HUES6 (cell line): ENCODE data around the gene INSYN1.
A peak's percentile ranks its signal among the peaks of the same experiment; 100 is the strongest.

Experiments used
- H3K27ac ChIP-seq: 2 replicates; pipeline ENCODE4 v1.7.0; 2013; ENCODE audit warnings: low read depth, mild to moderate bottlenecking, low read length, inconsistent platforms
- H3K27me3 ChIP-seq: 2 replicates; pipeline ENCODE4 v1.6.1; 2013; ENCODE audit warnings: low read length; ENCODE audit not compliant: control insufficient read depth, insufficient read depth
- H3K36me3 ChIP-seq: 2 replicates; pipeline ENCODE4 v1.6.1; 2013; ENCODE audit warnings: low read length; ENCODE audit not compliant: control insufficient read depth, insufficient read depth
- H3K4me1 ChIP-seq: 2 replicates; pipeline ENCODE4 v1.6.1; 2013; ENCODE audit warnings: low read length; ENCODE audit not compliant: control insufficient read depth, insufficient read depth
- H3K4me3 ChIP-seq: 2 replicates; pipeline ENCODE4 v1.5.1; 2013; ENCODE audit warnings: low read depth, low read length
- H3K9ac ChIP-seq: one replicate; pipeline ENCODE4 v1.6.1; 2013; ENCODE audit warnings: mild to moderate bottlenecking, low read length
- H3K9me3 ChIP-seq: 2 replicates; pipeline ENCODE4 v1.6.1; 2013; ENCODE audit warnings: low read depth, low read length; ENCODE audit not compliant: control insufficient read depth, insufficient read depth

Gene INSYN1

GRCh38 chr15:73756390-73756789 is 3.2 kb upstream of the INSYN1 start:
- Histone ChIP-seq H3K36me3 (no peaks in the 10 kb centered on the region), H3K27me3 (peaks cover 21% of the 10 kb centered on the region)

DNA sequence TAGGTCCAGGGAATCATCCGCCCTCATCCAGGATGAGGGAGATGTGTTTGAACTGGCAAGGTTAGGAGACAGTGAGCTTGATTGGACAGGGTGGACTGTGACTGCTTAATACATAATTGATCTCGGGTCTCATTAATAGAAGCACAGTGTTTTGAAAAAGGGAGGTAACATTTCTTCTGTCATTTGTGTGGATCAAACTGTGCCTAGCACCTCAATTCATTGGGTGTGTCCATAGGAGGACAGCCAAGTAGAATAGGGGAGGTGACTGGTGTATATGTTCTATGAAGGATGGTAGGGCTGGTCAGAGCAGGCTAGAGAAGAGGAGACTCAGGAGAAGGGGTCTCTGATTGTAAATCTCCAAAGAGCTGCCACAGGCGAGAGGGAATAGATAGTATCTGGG is 2.8 kb upstream of the INSYN1 start:
- Histone ChIP-seq H3K36me3 (no peaks in the 10 kb centered on the region), H3K9me3 (no peaks in the 10 kb centered on the region), H3K27me3 (peaks cover 23% of the 10 kb centered on the region), H3K4me3 (no peak overlapping the region), H3K27ac (no peak overlapping the region), H3K9ac (no peak overlapping the region), H3K4me1 (peaks cover 22% of the 10 kb centered on the region)

More at GRCh38 chr15:73756390-73756789, 3.2 kb upstream of the INSYN1 start:
- no peak overlapping the region for H3K27ac ChIP-seq
- peaks cover 19% of the 10 kb centered on the region for H3K4me1 ChIP-seq
- no peak overlapping the region for H3K4me3 ChIP-seq
- no peaks in the 10 kb centered on the region for H3K9me3 ChIP-seq
- no peak overlapping the region for H3K9ac ChIP-seq

GRCh38 chr15:73755481-73755880 is 2.3 kb upstream of the INSYN1 start:
- Histone ChIP-seq H3K27ac (no peak overlapping the region), H3K4me3 (no peak overlapping the region), H3K36me3 (no peaks in the 10 kb centered on the region), H3K4me1 (peaks cover 22% of the 10 kb centered on the region), H3K27me3 (peaks cover 23% of the 10 kb centered on the region), H3K9me3 (no peaks in the 10 kb centered on the region), H3K9ac (no peak overlapping the region)

DNA sequence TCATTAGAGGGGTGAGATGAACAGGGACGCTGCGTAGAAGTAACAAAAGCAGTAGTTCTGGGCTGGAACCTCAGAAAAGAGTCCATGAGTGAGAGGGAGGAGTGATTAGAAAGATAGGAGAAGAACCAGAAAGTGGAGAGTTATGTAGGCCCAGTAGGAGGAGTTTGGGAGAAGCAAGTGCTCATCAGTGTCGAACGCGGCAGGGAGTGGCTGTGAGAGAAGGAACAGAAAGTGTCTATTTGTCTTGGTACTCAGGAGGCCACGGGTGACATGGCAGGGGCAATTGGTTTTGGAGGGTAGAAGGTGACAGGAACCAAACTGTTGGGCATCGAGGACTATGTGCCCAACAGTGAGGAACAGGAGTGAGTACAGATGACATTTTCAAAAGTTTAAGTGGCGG is 1.3 kb upstream of the INSYN1 start:
- H3K27me3 ChIP-seq, result peaks cover 22% of the 10 kb centered on the region
- no peak overlapping the region for H3K4me3 ChIP-seq
- H3K9me3 ChIP-seq, result no peaks in the 10 kb centered on the region
- no peak overlapping the region for H3K27ac ChIP-seq
- H3K9ac ChIP-seq, result no peak overlapping the region
- no peaks in the 10 kb centered on the region for H3K36me3 ChIP-seq
- peaks cover 22% of the 10 kb centered on the region for H3K4me1 ChIP-seq

DNA sequence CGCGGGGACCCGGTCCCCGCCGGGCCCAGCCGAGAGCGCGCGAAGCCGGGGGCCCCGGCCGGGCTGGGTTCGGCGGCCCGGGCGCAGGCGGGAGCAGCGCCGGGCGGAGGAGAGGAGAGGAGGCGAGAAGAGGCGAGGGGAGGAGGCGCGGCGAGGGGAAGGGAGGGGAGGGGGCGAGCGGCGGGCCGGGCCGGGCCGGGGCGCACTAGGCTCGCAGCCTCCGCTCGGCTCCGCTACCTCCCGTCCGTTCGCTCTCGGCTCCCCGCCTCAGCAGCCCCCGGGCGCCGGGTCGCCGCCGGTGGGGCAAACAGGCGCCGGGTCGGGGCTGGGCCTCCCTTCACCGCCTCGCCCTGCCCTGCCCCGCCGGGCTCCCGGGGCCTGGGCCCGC is 351 bp downstream of the INSYN1 start:
- no peak overlapping the region for H3K27ac ChIP-seq
- no peaks in the 10 kb centered on the region for H3K36me3 ChIP-seq
- H3K9ac ChIP-seq, result peak overlapping the region; percentile 0
- peak overlapping the region; percentile 56 for H3K4me3 ChIP-seq
- peaks cover 28% of the 10 kb centered on the region for H3K4me1 ChIP-seq
- H3K27me3 ChIP-seq, result peaks cover 22% of the 10 kb centered on the region
- no peaks in the 10 kb centered on the region for H3K9me3 ChIP-seq

DNA sequence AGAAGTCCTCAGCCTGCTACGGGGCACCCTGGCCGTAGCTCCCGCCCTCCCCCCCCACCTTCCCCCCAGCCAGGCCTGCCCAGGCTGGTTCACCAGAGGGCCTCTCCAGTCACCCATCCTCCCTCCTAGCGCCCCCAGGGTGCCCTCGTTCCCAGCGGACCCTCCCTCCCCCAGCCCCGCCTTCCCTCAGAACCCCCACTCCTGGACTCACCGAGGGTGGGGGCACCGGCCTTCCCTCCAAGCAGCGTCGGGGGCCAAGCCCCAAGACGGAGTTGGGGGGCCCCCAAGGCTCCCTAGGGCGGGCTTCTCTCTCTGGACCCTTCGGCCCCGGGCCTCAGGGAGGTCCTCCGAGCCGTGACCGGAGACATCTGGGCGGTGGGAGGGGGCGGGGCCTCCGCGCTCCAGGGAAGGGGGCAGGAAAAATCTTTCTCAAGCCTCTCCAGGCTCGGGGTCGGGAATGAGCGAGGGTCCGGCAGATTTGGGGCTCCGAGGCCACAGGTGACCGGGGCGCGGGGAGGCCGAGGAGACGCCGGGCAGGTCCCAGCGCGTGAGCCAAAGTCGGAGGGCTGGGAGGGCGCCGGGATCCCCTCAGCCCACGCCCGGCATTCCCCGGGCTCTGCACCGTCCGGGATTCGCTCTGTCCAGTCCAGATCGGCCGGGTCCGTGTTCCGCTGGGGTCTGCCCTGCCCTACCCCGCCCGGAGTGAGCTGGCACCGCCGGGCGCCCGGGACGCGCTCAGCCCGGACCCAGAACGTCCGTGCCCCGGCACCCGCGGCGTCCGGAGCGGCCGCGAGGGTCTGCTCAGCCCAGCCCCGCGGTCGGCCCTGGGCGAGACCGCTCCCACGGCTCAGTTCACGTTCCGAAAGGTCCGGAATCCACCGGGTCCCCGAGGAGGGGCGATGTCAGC is 999 bp downstream of the INSYN1 start:
- no peaks in the 10 kb centered on the region for H3K36me3 ChIP-seq
- H3K9ac ChIP-seq, result peak overlapping the region; percentile 0
- H3K4me3 ChIP-seq, result peak overlapping the region; percentile 56
- H3K9me3 ChIP-seq, result no peaks in the 10 kb centered on the region
- no peak overlapping the region for H3K27ac ChIP-seq
- peaks cover 22% of the 10 kb centered on the region for H3K27me3 ChIP-seq
- peaks cover 30% of the 10 kb centered on the region for H3K4me1 ChIP-seq

DNA sequence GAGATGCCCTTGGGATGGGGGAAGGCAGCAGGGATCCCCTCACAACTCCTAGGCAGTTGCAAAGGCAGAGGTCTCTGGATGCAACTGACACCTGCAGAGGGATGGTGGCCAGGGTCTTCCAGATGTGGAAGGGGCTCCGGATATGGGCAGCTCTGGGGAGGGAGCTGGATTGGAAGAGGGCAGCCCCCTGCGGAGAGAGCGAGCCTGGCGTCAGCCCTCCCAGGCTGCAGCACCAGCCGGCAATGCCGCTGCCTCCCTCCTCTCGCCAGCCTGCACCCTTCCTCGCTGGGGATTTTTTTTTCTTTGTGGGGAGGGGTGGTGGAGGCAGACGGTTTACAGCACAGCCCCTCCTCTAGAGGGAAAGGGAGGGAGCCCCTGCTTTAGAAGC is 1.6 kb downstream of the INSYN1 start:
- H3K9ac ChIP-seq, result no peak overlapping the region

GRCh38 chr15:73750951-73751350 is 2.2 kb downstream of the INSYN1 start:
- no peak overlapping the region for H3K9ac ChIP-seq
- no peak overlapping the region; the same call in 1 of the 2 replicates for H3K4me3 ChIP-seq

More for the DNA sequence above, 1.6 kb downstream of the INSYN1 start:
- no peaks in the 10 kb centered on the region for H3K36me3 ChIP-seq
- peaks cover 22% of the 10 kb centered on the region for H3K27me3 ChIP-seq
- no peak overlapping the region for H3K27ac ChIP-seq
- peak overlapping the region; percentile 56 for H3K4me3 ChIP-seq
- H3K4me1 ChIP-seq, result peaks cover 37% of the 10 kb centered on the region
- no peaks in the 10 kb centered on the region for H3K9me3 ChIP-seq

GRCh38 chr15:73750438-73750837 is 2.7 kb downstream of the INSYN1 start:
- H3K27me3 ChIP-seq, result peaks cover 22% of the 10 kb centered on the region

More at GRCh38 chr15:73750951-73751350, 2.2 kb downstream of the INSYN1 start:
- H3K27me3 ChIP-seq, result peaks cover 22% of the 10 kb centered on the region
- H3K36me3 ChIP-seq, result no peaks in the 10 kb centered on the region
- H3K27ac ChIP-seq, result no peak overlapping the region
- peaks cover 42% of the 10 kb centered on the region for H3K4me1 ChIP-seq
- H3K9me3 ChIP-seq, result no peaks in the 10 kb centered on the region

GRCh38 chr15:73749971-73750370 is 3.2 kb downstream of the INSYN1 start:
- no peak overlapping the region for H3K27ac ChIP-seq
- H3K9ac ChIP-seq, result no peak overlapping the region
- H3K4me3 ChIP-seq, result no peak overlapping the region
- no peaks in the 10 kb centered on the region for H3K9me3 ChIP-seq
- peaks cover 22% of the 10 kb centered on the region for H3K27me3 ChIP-seq
- H3K36me3 ChIP-seq, result no peaks in the 10 kb centered on the region
- H3K4me1 ChIP-seq, result peaks cover 46% of the 10 kb centered on the region

More at GRCh38 chr15:73750438-73750837, 2.7 kb downstream of the INSYN1 start:
- no peaks in the 10 kb centered on the region for H3K36me3 ChIP-seq
- no peak overlapping the region for H3K27ac ChIP-seq
- H3K4me1 ChIP-seq, result peaks cover 42% of the 10 kb centered on the region
- no peak overlapping the region for H3K4me3 ChIP-seq
- H3K9ac ChIP-seq, result no peak overlapping the region
- H3K9me3 ChIP-seq, result no peaks in the 10 kb centered on the region

DNA sequence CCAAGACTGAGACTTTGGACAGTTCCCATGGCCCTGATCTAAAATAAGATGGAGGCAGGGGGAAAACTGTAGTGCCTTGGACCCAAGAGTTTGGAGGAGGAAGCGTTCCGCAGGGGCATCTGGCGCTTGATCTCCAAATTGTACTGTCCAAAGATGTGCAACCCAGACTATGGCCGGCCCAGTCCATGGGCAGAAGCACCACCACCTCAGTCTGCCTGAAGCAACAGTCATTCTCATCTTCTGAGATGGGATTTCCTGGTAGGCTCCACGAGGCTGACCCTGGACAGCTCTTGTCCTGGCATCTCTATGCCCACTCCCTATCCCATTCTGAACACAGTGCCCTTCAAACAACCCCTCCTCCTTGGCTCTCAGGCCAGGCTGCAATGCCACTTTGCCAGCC is 3.6 kb downstream of the INSYN1 start:
- H3K4me1 ChIP-seq, result peaks cover 48% of the 10 kb centered on the region
- H3K9ac ChIP-seq, result no peak overlapping the region
- peaks cover 22% of the 10 kb centered on the region for H3K27me3 ChIP-seq
- H3K4me3 ChIP-seq, result no peak overlapping the region
- H3K36me3 ChIP-seq, result no peaks in the 10 kb centered on the region
- no peaks in the 10 kb centered on the region for H3K9me3 ChIP-seq
- no peak overlapping the region for H3K27ac ChIP-seq
